B cell (primary cell): ENCODE data around the gene FMNL2.

Experiments used
- EZH2 ChIP-seq: IDR thresholded peaks from 2 replicates; pipeline ENCODE4 v1.6.1; 2012; ENCODE audit warnings: borderline replicate concordance, low read depth, mild to moderate bottlenecking, moderate library complexity, low read length; ENCODE audit not compliant: insufficient read depth, poor library complexity, severe bottlenecking
- TF ChIP-seq, protein P1 (sequence below): fragments of 200-600 bp; IDR thresholded peaks from one replicate; pipeline ENCODE4 v1.8.0; 2022; ENCODE audit warnings: antibody characterized with exemption, mild to moderate bottlenecking

DNA sequence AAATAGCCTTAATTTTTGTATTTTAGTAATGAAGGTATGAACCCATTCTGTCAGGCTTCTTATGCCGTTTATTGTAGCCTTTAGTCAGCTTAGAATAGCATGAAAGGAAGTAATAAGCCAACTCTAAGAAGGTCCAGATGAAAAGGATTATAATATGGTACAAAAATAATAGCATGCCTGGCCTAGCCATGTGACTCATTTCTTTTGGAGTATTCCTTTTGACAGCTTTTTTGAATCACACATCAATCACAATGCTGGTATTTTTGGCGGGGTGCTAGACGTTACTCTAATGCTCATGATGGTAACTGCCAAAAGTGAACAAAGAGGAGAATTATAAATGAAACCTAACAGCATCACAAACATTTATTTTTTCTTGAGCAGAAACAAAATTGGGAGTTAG is 19.9 kb downstream of the FMNL2 start:
- TF ChIP-seq, protein P1, sequence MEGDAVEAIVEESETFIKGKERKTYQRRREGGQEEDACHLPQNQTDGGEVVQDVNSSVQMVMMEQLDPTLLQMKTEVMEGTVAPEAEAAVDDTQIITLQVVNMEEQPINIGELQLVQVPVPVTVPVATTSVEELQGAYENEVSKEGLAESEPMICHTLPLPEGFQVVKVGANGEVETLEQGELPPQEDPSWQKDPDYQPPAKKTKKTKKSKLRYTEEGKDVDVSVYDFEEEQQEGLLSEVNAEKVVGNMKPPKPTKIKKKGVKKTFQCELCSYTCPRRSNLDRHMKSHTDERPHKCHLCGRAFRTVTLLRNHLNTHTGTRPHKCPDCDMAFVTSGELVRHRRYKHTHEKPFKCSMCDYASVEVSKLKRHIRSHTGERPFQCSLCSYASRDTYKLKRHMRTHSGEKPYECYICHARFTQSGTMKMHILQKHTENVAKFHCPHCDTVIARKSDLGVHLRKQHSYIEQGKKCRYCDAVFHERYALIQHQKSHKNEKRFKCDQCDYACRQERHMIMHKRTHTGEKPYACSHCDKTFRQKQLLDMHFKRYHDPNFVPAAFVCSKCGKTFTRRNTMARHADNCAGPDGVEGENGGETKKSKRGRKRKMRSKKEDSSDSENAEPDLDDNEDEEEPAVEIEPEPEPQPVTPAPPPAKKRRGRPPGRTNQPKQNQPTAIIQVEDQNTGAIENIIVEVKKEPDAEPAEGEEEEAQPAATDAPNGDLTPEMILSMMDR: no peak
- TF ChIP-seq EZH2: no peak
